Ascending aorta (tissue), 2 donors: ENCODE data around the gene MBD6. TPM values are rescaled to one million over a fixed set of nuclear protein-coding genes. Genes with fewer than 3 reads are reported as not detected.

Experiments used
- DNase-seq, 2 donors: peaks; one replicate each; pipeline ENCODE4 v3.0.0-alpha.2; 2019; ENCODE audit warnings: low spot score in 2 of 2
- H3K27ac ChIP-seq, 2 donors: fragments of 200-600 bp; sonication (generic); one replicate each; pipeline ENCODE4 v1.5.1; 2016 to 2017; ENCODE audit warnings: mild to moderate bottlenecking in 1 of 2
- H3K27me3 ChIP-seq: fragments of 200-600 bp; sonication (generic); one replicate; pipeline ENCODE4 v1.5.1; 2017
- H3K36me3 ChIP-seq, 2 donors: fragments of 200-600 bp; sonication (generic); one replicate each; pipeline ENCODE4 v1.5.1; 2016
- H3K4me1 ChIP-seq, 2 donors: fragments of 200-600 bp; sonication (generic); one replicate each; pipeline ENCODE4 v1.5.1; 2016 to 2017; ENCODE audit warnings: mild to moderate bottlenecking in 1 of 2
- H3K4me3 ChIP-seq, 2 donors: fragments of 200-600 bp; sonication (generic); one replicate each; pipeline ENCODE4 v1.5.1; 2016 to 2017; ENCODE audit warnings: mild to moderate bottlenecking in 1 of 2
- H3K9me3 ChIP-seq, 2 donors: fragments of 200-600 bp; sonication (generic); one replicate each; pipeline ENCODE4 v1.5.1; 2016
- CTCF ChIP-seq, 3 experiments: fragments of 200-600 bp in 2 of 3; fragments of 450-650 bp in 1 of 3; sonication (generic) in 2 of 3; IDR thresholded peaks; one replicate each; pipeline ENCODE4 v1.5.1; 2016 to 2019; ENCODE audit warnings: antibody characterized with exemption in 3 of 3, mild to moderate bottlenecking in 1 of 3, moderate library complexity in 1 of 3
- intact Hi-C: fragments of 100-400 bp; cut with DNase I; formaldehyde crosslinking; loops from one replicate; pipeline ENCODE4 v1.15.1; 2023
- total RNA-seq: library from RNA; depleted of rRNA; stranded (reverse); fragments of >200 nt; gene quantifications from one replicate; pipeline ENCODE4 v1.1.0, GENCODE V29; 2016

MBD6 gene
- total RNA-seq, 1 donor from 2014 or later, result 48.5 TPM

GRCh38 chr12:57479043-57479375 lies 43.6 kb upstream of the MBD6 start:
- Histone ChIP-seq H3K27me3 (peaks cover 7% of the 10 kb centered on the region), H3K4me3 (no peak overlapping the region), H3K36me3 (no peaks in the 10 kb centered on the region), H3K9me3 (no peaks in the 10 kb centered on the region), H3K27ac (peak overlapping the region; percentile 44 to 57), H3K4me1 (peaks cover 11 to 13% of the 10 kb centered on the region in 2 donors)
- intact Hi-C loops, result no loop called here
- TF ChIP-seq CTCF (IDR thresholded peaks at IDR 0.05), result no peak
- no peak for DNase-seq

GRCh38 chr12:57479376-57480115 lies 43.1 kb upstream of the MBD6 start, which contains the start of gene ARHGAP9:
TSS of gene ARHGAP9 (minus strand) at chr12:57479866. CDS start at chr12:57479406, 460 bp downstream.
- Histone ChIP-seq H3K9me3 (no peaks in the 10 kb centered on the region), H3K27me3 (peaks cover 7% of the 10 kb centered on the region), H3K4me1 (peaks cover 11 to 13% of the 10 kb centered on the region in 2 donors), H3K36me3 (no peaks in the 10 kb centered on the region), H3K4me3 (no peak within 1 kb of the TSS), H3K27ac (peak within 1 kb of the TSS; percentile 44 to 57)
- TF ChIP-seq CTCF (IDR thresholded peaks at IDR 0.05), result no peak
- DNase-seq, result no peak
- intact Hi-C loops, result no loop called here

- Histone ChIP-seq H3K27ac (no peak overlapping the region), H3K27me3 (no peaks in the 10 kb centered on the region), H3K4me3 (no peak overlapping the region), H3K4me1 (no peaks in the 10 kb centered on the region), H3K36me3 (no peaks in the 10 kb centered on the region), H3K9me3 (no peaks in the 10 kb centered on the region)
- no peak for DNase-seq
- intact Hi-C loops, result no loop called here
- TF ChIP-seq CTCF (IDR thresholded peaks at IDR 0.05), result no peak
Measured at GRCh38 chr12:57481671-57482070, 41.0 kb upstream of the MBD6 start.

- H3K9me3 ChIP-seq, result no peaks in the 10 kb centered on the region
- no peak overlapping the region for H3K4me3 ChIP-seq
- H3K4me1 ChIP-seq, result peaks cover 0 to 3% of the 10 kb centered on the region in 2 donors
- no peak for TF ChIP-seq CTCF (IDR thresholded peaks at IDR 0.05)
- intact Hi-C loops, result no loop called here
- no peak overlapping the region for H3K27ac ChIP-seq
- no peaks in the 10 kb centered on the region for H3K27me3 ChIP-seq
- no peak for DNase-seq
- no peaks in the 10 kb centered on the region for H3K36me3 ChIP-seq
Measured at GRCh38 chr12:57483466-57483865, 39.2 kb upstream of the MBD6 start.

GRCh38 chr12:57485695-57486094 lies 36.9 kb upstream of the MBD6 start:
- intact Hi-C loops, result no loop called here
- Histone ChIP-seq H3K4me3 (no peak overlapping the region), H3K27me3 (no peaks in the 10 kb centered on the region), H3K9me3 (no peaks in the 10 kb centered on the region), H3K4me1 (peaks cover 8 to 10% of the 10 kb centered on the region in 2 donors), H3K27ac (no peak overlapping the region), H3K36me3 (peaks cover 8 to 10% of the 10 kb centered on the region in 2 donors)
- no peak for DNase-seq
- TF ChIP-seq CTCF (IDR thresholded peaks at IDR 0.05), result no peak
